Fibroblast of mammary gland (primary cell): ENCODE measurements around the gene CCR5AS.

Source experiments
- DNase-seq: peaks from one replicate; pipeline ENCODE4 v3.0.0-alpha.2; 2010; ENCODE audit warnings: low read depth
- H3K4me3 ChIP-seq: 2 replicates; pipeline ENCODE4 v1.5.1; 2011; ENCODE audit warnings: low read depth, mild to moderate bottlenecking, low read length, moderate library complexity; ENCODE audit not compliant: control insufficient read depth
- CTCF ChIP-seq: conservative IDR thresholded peaks from 2 replicates; pipeline ENCODE4 v1.5.1; 2011; ENCODE audit warnings: low read depth, low read length, inconsistent platforms; ENCODE audit not compliant: control insufficient read depth, insufficient read depth

The CCR5AS gene

DNA sequence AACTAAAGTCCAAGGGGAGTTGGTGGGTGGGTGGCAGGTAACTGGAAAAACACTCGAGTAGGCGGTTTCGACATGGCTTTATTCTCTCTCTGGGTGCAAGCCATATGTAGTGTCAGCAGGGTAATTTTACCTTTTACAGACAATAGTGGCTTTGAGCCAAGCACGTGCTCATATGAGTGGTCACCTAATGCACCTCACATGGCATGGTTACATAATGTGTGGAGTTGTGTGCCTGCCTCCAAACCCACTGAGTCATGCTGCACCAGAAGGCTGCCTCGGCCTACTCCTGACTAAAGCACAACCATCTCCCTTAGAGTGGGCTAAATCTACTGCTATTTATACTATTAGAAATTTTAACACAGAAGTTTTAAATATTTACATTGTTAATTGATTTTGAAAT is 16.7 kb upstream of the CCR5AS start:
- no peak for TF ChIP-seq CTCF
- H3K4me3 ChIP-seq, result no peak overlapping the region
- DNase-seq, result peak; percentile 13

- DNase-seq, result no peak
- no peak for TF ChIP-seq CTCF
- no peak overlapping the region for H3K4me3 ChIP-seq
Observed at GRCh38 chr3:46422617-46423016, 15.8 kb upstream of the CCR5AS start.

DNA sequence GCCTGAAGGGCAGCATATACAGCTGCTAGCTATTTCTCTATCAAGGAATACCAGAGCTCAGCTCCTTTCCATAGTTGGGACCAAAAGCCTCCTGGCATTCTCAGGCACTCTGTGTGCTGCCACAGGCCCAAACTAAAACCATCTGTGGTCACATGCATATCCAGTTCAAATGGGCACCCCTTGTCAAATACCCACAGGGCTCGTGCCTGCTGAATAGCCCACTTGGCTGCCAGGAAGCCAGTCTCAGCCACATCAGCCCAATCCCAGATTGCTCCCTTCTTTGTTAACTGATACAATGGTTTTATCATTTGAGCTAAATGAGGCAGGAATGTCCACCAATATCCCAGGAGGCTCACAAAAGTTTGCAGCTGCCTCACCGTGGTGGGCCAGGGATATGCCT is 14.1 kb upstream of the CCR5AS start:
- DNase-seq, result no peak
- no peak overlapping the region for H3K4me3 ChIP-seq
- TF ChIP-seq CTCF, result no peak

GRCh38 chr3:46419816-46420215 is 12.9 kb upstream of the CCR5AS start:
- no peak for DNase-seq
- no peak overlapping the region for H3K4me3 ChIP-seq
- no peak for TF ChIP-seq CTCF

DNA sequence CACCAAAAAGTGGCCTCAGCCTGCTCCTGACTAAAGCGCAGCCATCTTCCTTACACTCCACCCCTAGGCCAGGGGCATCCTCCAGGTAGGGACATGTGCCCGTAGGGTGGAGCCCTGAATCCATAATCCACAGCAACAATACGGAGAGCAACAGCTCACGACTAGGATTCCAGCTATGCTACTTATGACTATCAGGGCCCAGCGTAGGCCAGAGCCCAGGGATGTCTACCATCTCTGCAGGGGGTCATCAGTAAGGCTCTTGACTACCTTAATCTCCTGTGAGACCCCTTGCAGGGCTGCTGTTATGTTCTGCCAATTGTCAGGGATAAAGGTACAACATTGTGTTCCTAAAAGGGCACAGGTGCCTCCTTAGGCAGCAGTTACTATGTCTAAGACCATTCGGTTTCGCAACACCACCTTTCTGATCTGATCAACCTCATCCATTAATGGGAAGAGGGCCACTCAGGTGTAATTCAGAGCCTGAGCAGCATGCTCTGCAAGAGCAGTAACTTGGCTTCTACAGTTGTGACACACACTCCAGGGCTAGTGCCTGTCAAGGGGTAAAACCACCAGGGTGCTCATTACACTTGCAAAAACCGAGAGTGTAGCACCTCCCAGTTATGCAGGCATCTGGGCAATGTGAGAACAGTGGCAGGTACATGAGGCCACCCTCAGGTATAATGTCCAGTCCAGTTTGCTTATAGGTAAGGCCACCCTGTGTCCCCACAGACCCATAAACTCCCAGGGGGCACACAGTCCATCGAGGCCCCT is 11.2 kb upstream of the CCR5AS start:
- no peak for TF ChIP-seq CTCF
- H3K4me3 ChIP-seq, result no peak overlapping the region
- DNase-seq, result no peak

GRCh38 chr3:46416811-46417510 is 10.1 kb upstream of the CCR5AS start:
- no peak overlapping the region for H3K4me3 ChIP-seq
- DNase-seq, result no peak
- TF ChIP-seq CTCF, result no peak
